Astrocyte (in vitro differentiated cells and primary cell): ENCODE results near the gene ABHD17B.

ENCODE experiments used
- CTCF ChIP-seq: IDR thresholded peaks from 2 replicates; pipeline ENCODE4 v1.5.1; 2011; ENCODE audit warnings: low read depth, mild to moderate bottlenecking, inconsistent platforms, low read length, moderate library complexity; ENCODE audit not compliant: insufficient read depth
- EZH2 ChIP-seq: IDR thresholded peaks from 2 replicates; pipeline ENCODE4 v1.6.1; 2012; ENCODE audit warnings: mild to moderate bottlenecking, low read length, inconsistent platforms; ENCODE audit not compliant: insufficient read depth

- no peak for TF ChIP-seq CTCF
- TF ChIP-seq EZH2, result no peak
These were observed 2.2 kb downstream of the ABHD17B start for GRCh38 chr9:71908825-71909224.
